Type B pancreatic cell (in vitro differentiated cells): ENCODE data around the gene GRSF1. TPM values are rescaled to one million over a fixed set of nuclear protein-coding genes. Genes with fewer than 3 reads are reported as not detected.

Source experiments
- DNase-seq: peaks from one replicate; pipeline ENCODE4 v3.0.0; 2021; ENCODE audit warnings: mixed read lengths; ENCODE audit not compliant: unreplicated experiment; ENCODE audit errors: extremely low spot score
- H3K27ac Mint-ChIP-seq: 2 replicates; pipeline ENCODE4 v1.8.0; 2021; ENCODE audit warnings: mild to moderate bottlenecking, mixed read lengths
- H3K27me3 Mint-ChIP-seq: 2 replicates; pipeline ENCODE4 v1.8.0; 2021; ENCODE audit warnings: mixed read lengths
- H3K36me3 Mint-ChIP-seq: 2 replicates; pipeline ENCODE4 v1.8.0; 2021; ENCODE audit warnings: mixed read lengths
- H3K4me1 Mint-ChIP-seq: one replicate; pipeline ENCODE4 v1.8.0; 2021; ENCODE audit warnings: mixed read lengths; ENCODE audit not compliant: unreplicated experiment
- H3K4me3 Mint-ChIP-seq: 2 replicates; pipeline ENCODE4 v1.8.0; 2021; ENCODE audit warnings: mild to moderate bottlenecking, mixed read lengths
- H3K9me3 Mint-ChIP-seq: 2 replicates; pipeline ENCODE4 v1.8.0; 2021; ENCODE audit warnings: mixed read lengths
- long read RNA-seq: library from polyadenylated mRNA; unstranded; transcript quantifications from one replicate; pipeline ENCODE4 v2.0.0, GENCODE V29; 2020
- total RNA-seq: library from RNA; stranded (reverse); gene quantifications from 2 replicates; pipeline ENCODE4 v1.2.1, GENCODE V29; 2021; ENCODE audit warnings: low replicate concordance
- TF ChIP-seq, protein P1 (sequence below): fragments of 200-600 bp; sonication (generic); conservative IDR thresholded peaks from 2 replicates; pipeline ENCODE4 v1.5.0; 2021; ENCODE audit warnings: antibody characterized with exemption, mild to moderate bottlenecking

The GRSF1 gene, protein sequence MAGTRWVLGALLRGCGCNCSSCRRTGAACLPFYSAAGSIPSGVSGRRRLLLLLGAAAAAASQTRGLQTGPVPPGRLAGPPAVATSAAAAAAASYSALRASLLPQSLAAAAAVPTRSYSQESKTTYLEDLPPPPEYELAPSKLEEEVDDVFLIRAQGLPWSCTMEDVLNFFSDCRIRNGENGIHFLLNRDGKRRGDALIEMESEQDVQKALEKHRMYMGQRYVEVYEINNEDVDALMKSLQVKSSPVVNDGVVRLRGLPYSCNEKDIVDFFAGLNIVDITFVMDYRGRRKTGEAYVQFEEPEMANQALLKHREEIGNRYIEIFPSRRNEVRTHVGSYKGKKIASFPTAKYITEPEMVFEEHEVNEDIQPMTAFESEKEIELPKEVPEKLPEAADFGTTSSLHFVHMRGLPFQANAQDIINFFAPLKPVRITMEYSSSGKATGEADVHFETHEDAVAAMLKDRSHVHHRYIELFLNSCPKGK
- 91.6 and 95.5 TPM in 2 replicates for total RNA-seq
- long read RNA-seq, full-length matches to known transcripts = 66 of 112 reads
- long read RNA-seq, partial matches to known transcripts = 27 of 112 reads
- long read RNA-seq, other reads (novel, unspliced or antisense) = 19 of 112 reads

DNA sequence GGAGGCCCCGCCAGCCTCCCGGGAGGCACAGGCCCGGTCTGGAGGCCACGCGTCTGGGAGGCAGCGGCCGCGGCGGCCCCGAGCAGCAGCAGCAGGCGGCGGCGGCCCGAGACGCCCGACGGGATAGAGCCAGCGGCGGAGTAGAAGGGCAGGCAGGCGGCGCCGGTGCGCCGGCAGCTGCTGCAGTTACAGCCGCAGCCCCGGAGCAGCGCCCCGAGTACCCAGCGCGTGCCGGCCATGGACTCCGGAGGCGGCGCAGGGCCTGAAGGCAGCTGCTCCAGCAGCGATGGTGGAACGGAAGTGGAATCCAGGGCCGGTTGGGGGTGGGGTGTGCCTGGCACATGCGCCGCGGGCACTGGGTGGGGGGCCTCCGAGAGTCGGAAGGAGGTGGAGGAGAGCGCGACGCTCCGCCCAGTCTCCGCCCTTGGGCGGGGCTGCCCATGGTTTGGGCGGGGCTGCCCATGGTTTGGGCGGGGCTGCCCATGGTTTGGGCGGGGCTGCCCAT, at the start of gene GRSF1:
Gene GRSF1, minus strand, starts transcription at position 302 of the 505 bp plus-strand sequence. Its CDS starts 63 bp downstream, at position 239.
- DNase-seq = peak; percentile 94
- H3K9me3 Mint-ChIP-seq = no peaks in the 10 kb centered on the region
- TF ChIP-seq, protein P1, sequence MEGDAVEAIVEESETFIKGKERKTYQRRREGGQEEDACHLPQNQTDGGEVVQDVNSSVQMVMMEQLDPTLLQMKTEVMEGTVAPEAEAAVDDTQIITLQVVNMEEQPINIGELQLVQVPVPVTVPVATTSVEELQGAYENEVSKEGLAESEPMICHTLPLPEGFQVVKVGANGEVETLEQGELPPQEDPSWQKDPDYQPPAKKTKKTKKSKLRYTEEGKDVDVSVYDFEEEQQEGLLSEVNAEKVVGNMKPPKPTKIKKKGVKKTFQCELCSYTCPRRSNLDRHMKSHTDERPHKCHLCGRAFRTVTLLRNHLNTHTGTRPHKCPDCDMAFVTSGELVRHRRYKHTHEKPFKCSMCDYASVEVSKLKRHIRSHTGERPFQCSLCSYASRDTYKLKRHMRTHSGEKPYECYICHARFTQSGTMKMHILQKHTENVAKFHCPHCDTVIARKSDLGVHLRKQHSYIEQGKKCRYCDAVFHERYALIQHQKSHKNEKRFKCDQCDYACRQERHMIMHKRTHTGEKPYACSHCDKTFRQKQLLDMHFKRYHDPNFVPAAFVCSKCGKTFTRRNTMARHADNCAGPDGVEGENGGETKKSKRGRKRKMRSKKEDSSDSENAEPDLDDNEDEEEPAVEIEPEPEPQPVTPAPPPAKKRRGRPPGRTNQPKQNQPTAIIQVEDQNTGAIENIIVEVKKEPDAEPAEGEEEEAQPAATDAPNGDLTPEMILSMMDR = no peak
- H3K4me3 Mint-ChIP-seq = peak within 1 kb of the TSS; percentile 97
- H3K27ac Mint-ChIP-seq = peak within 1 kb of the TSS; percentile 98
- peaks cover 4% of the 10 kb centered on the region for H3K36me3 Mint-ChIP-seq
- peaks cover 16% of the 10 kb centered on the region for H3K4me1 Mint-ChIP-seq
- H3K27me3 Mint-ChIP-seq = no peaks in the 10 kb centered on the region

DNA sequence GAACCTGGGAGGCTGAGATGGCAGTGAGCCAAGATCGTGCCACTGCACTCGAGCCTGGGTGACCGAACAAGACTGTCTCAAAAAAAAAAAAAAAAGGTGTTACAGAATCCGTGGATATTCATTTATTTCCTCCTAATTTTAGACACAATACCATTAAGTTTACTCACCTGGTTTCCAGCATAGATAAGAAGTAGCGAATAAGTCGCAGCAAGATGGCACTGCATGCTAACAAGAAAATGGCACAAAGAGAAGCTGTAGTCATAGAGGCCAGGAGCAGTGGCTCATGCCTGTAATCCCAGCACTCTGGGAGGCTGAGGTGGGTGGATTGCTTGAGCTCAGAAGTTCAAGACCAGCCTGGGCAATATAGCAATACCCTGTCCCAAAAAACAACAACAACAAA, 45.5 kb upstream of the GRSF1 start:
- TF ChIP-seq, protein P1 = no peak
- no peaks in the 10 kb centered on the region for H3K9me3 Mint-ChIP-seq
- peaks cover 6% of the 10 kb centered on the region for H3K4me1 Mint-ChIP-seq
- no peaks in the 10 kb centered on the region for H3K36me3 Mint-ChIP-seq
- H3K4me3 Mint-ChIP-seq = no peak overlapping the region
- H3K27ac Mint-ChIP-seq = no peak overlapping the region
- DNase-seq = no peak
- no peaks in the 10 kb centered on the region for H3K27me3 Mint-ChIP-seq

DNA sequence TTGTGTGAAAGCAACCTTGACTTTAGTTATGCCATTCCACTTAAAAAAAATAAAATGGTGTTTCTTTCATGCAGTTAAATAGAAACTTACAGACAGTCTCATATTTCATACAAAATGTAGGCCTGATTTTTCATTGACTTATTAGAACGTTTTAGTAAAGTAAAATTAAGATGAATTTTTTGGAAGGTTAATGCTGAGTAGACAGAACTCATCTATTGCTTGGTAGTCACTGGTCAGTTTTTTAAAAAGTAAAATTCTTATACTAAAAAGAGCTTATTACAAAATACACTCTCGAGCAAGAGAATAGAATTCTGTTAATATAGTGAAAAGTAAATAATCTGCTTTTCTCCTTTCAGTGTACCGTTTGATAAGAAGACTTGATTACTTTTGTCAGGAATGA, 41.0 kb upstream of the GRSF1 start:
- Mint-ChIP-seq H3K36me3 (no peaks in the 10 kb centered on the region), H3K4me1 (no peaks in the 10 kb centered on the region), H3K27ac (no peak overlapping the region), H3K9me3 (no peaks in the 10 kb centered on the region), H3K4me3 (no peak overlapping the region), H3K27me3 (no peaks in the 10 kb centered on the region)
- no peak for DNase-seq
- TF ChIP-seq, protein P1 = no peak

DNA sequence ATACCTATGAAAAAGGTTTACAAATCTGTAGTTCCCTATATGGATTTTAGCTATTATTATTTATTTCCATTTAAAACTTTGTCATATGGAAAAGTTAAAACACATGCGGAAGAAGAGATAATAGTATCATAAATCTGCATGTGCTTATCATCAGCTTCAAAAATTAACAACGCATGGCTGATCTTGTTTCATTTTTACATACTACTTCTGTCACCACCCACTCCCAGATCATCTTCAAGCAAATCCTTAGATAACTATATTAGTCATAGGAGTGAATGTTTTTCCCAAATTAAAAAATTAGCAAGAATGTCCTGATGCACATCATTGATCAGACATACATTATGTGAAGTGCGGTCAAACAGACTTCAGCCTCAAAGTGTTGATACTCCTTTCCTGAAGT, 37.9 kb upstream of the GRSF1 start:
- Mint-ChIP-seq H3K27me3 (no peaks in the 10 kb centered on the region), H3K4me1 (no peaks in the 10 kb centered on the region), H3K4me3 (no peak overlapping the region), H3K27ac (no peak overlapping the region), H3K9me3 (no peaks in the 10 kb centered on the region), H3K36me3 (no peaks in the 10 kb centered on the region)
- DNase-seq = no peak
- TF ChIP-seq, protein P1 = no peak

DNA sequence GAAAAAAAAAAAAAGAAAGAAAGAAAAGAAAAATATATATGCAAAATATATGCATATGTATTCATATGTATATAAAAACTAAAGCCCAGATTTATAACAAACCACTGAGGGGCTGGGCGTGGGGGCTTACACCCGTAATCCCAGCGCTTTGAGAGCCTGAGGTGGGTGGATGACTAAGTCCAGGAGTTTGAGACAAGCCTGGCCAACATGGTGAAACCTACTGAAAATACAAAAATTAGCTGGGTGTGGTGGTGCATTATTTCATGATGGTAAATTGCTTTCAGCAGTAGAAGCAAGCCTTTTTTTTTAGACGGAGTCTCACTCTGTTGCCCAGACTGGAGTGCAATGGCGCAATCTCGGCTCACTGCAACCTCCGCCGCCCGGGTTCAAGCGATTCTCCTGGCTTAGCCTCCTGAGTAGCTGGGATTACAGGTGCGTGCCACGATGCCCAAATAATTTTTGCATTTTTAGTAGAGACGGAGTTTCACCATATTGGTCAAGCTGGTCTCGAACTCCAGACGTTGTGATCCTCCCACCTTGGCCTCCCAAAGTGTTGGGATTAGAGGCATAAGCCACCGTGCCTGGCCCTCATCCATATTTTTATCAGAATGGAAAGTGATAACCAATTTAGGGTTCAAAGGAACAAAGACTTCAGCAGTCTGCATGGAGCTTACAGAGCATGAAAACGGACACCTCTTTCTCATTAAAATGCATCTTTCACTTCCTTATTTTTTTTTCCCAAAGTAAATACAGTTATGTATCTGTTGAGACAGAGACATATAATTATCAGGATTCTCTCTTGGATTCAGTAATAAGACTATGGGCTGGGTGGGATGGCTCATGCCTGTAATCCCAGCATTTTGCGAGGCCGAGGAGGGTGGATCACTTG, 34.8 kb upstream of the GRSF1 start:
- Mint-ChIP-seq H3K4me1 (no peaks in the 10 kb centered on the region), H3K9me3 (no peaks in the 10 kb centered on the region), H3K27ac (no peak overlapping the region), H3K27me3 (no peaks in the 10 kb centered on the region), H3K4me3 (no peak overlapping the region), H3K36me3 (no peaks in the 10 kb centered on the region)
- TF ChIP-seq, protein P1 = no peak
- DNase-seq = no peak
